ENCODE results near the gene INAFM1.

- TF ChIP-seq POLR2A (IDR thresholded peaks at IDR 0.05): peak in 1 of 2 donors; percentile 61
- TF ChIP-seq, protein P1, sequence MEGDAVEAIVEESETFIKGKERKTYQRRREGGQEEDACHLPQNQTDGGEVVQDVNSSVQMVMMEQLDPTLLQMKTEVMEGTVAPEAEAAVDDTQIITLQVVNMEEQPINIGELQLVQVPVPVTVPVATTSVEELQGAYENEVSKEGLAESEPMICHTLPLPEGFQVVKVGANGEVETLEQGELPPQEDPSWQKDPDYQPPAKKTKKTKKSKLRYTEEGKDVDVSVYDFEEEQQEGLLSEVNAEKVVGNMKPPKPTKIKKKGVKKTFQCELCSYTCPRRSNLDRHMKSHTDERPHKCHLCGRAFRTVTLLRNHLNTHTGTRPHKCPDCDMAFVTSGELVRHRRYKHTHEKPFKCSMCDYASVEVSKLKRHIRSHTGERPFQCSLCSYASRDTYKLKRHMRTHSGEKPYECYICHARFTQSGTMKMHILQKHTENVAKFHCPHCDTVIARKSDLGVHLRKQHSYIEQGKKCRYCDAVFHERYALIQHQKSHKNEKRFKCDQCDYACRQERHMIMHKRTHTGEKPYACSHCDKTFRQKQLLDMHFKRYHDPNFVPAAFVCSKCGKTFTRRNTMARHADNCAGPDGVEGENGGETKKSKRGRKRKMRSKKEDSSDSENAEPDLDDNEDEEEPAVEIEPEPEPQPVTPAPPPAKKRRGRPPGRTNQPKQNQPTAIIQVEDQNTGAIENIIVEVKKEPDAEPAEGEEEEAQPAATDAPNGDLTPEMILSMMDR (IDR thresholded peaks at IDR 0.05): no peak
Observed at GRCh38 chr19:47257411-47258169, 17.1 kb upstream of the INAFM1 start.

All from vagina (tissue), 2 donors.